OCI-LY3 (cell line): ENCODE results near the gene CRYGN.

Experiments
- CTCF ChIP-seq: fragments of 200-600, 300-600 bp; sonication (generic); IDR thresholded peaks from 2 replicates; pipeline ENCODE4 v1.5.1; 2014; ENCODE audit warnings: antibody characterized with exemption, low read length, low read depth
- EZH2phosphoT487 ChIP-seq: fragments of 200-600 bp; shearing (Covaris generic); IDR thresholded peaks from 2 replicates; pipeline ENCODE4 v1.6.1; 2018; ENCODE audit warnings: antibody characterized with exemption, mixed run types, low read depth

GRCh38 chr7:151405056-151405455 lies 34.9 kb downstream of the CRYGN start:
- TF ChIP-seq EZH2phosphoT487 (no peak), CTCF (no peak)
